ENCODE results near the gene QSOX2.

DNA sequence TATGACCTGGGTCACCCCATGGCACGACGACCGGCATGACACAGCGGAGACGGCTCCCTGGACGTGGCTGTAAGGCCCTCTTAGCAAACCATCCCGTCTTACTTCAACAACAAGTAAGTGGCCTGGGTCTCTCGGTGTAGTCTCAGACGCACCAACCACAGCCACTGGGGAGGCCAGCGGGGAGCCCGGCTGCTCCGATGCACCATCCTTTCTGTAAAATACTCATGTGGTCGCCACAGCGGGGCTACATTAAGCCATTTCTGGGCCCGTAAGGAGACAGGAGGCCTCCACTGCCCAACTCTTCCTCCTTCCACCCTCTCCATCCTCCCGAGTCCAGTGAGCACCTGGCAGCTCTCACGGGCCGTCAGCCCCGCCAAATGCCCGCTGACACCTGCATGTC lies 4.7 kb downstream of the QSOX2 start:
- no peak for TF ChIP-seq POLR2A (IDR thresholded peaks at IDR 0.05)
- TF ChIP-seq CTCF (IDR thresholded peaks at IDR 0.05): no peak

Data from body of pancreas (tissue), 4 donors.